K562 (cell line): ENCODE data around the gene LRP1B. TPM values are rescaled to one million over a fixed set of nuclear protein-coding genes. Genes with fewer than 3 reads are reported as not detected.

Experiments
- ATAC-seq: fragments of 200-7000 bp; cut with Tn5 transposase; 3 replicates; pipeline ENCODE4 v1.9.1; 2020; ENCODE audit warnings: moderate library complexity
- BruUV-seq: library from RNA; stranded (reverse); fragments of 400-500 nt; replicated peaks from 2 replicates; lab custom pipeline; 2021; lab: Mats Ljungman, UMichigan
- CTCF ChIA-PET: fragments of 300-600 bp; formaldehyde crosslinking; extraction: SDS; loops from one replicate; lab custom pipeline; 2021; ENCODE audit warnings: low intra/inter-chr PET ratio; lab: Yijun Ruan, JAX
- POLR2A ChIA-PET: fragments of 300-600, 350-650 bp; sonication (Branson Sonifier 250); formaldehyde crosslinking; extraction: SDS; loops from one replicate; lab custom pipeline; 2021; ENCODE audit warnings: antibody characterized with exemption, inconsistent platforms; lab: Yijun Ruan, JAX
- DNase-seq, 4 experiments: peaks; one replicate each; pipeline versions ENCODE4 v3.0.0 to v3.0.0-alpha.2; 2011 to 2018; ENCODE audit warnings: low spot score in 3 of 4, mixed read lengths in 3 of 4; ENCODE audit errors: extremely low read depth in 1 of 4
- FAIRE-seq: peaks from 2 replicates; lab custom pipeline; 2011; peaks lifted over from hg19 to GRCh38; lab: Jason Lieb, UNC
- H2AFZ ChIP-seq: 2 replicates; pipeline ENCODE4 v1.6.0; 2011; ENCODE audit warnings: low read depth, low read length, control low read depth, inconsistent platforms
- H3K27ac ChIP-seq: fragments of 200-600 bp; 3 replicates; pipeline ENCODE4 v1.8.0; 2011; ENCODE audit warnings: low read depth, mild to moderate bottlenecking, control low read depth, inconsistent platforms, low read length, moderate library complexity, mixed read lengths; ENCODE audit errors: extremely low read depth
- H3K27me3 ChIP-seq, 2 experiments: fragments of 300-600 bp in 1 of 2; 2 replicates in 1 of 2; 3 replicates in 1 of 2; pipeline versions ENCODE4 v1.6.0 to v1.8.0; 2011; ENCODE audit warnings: inconsistent platforms in 2 of 2, low read length in 2 of 2, mild to moderate bottlenecking in 1 of 2, mixed read lengths in 1 of 2, moderate library complexity in 1 of 2; ENCODE audit not compliant: control insufficient read depth in 2 of 2, insufficient read depth in 2 of 2
- H3K36me3 ChIP-seq: fragments of 300-600 bp; 3 replicates; pipeline ENCODE4 v1.8.0; 2011; ENCODE audit warnings: mild to moderate bottlenecking, low read length, inconsistent platforms; ENCODE audit not compliant: control insufficient read depth, insufficient read depth
- H3K4me1 ChIP-seq, 2 experiments: fragments of 200-600 bp in 1 of 2; replicated peaks in 1 of 2; 2 replicates in 1 of 2; 3 replicates in 1 of 2; pipeline versions ENCODE4 v1.5.1 to v1.8.0; 2011; ENCODE audit warnings: inconsistent platforms in 2 of 2, low read length in 2 of 2, mild to moderate bottlenecking in 1 of 2, mixed read lengths in 1 of 2, moderate library complexity in 1 of 2; ENCODE audit not compliant: control insufficient read depth in 2 of 2, insufficient read depth in 2 of 2
- H3K4me2 ChIP-seq: 2 replicates; pipeline ENCODE4 v1.6.1; 2011; ENCODE audit warnings: low read length, control low read depth, inconsistent platforms, mixed read lengths; ENCODE audit not compliant: insufficient read depth
- H3K4me3 ChIP-seq: fragments of 200-600 bp; sonication (generic), shearing (Covaris generic); 2 replicates; pipeline ENCODE4 v1.5.1; 2016; ENCODE audit warnings: control low read depth, inconsistent platforms
- H3K79me2 ChIP-seq: fragments of 200-600 bp; 3 replicates; pipeline ENCODE4 v1.8.0; 2011; ENCODE audit warnings: low read length, inconsistent platforms; ENCODE audit not compliant: control insufficient read depth, insufficient read depth
- H3K9ac ChIP-seq, 2 experiments: 2 replicates each; pipeline versions ENCODE4 v1.6.0 to v1.6.1; 2011; ENCODE audit warnings: low read depth in 2 of 2, low read length in 2 of 2, control low read depth in 1 of 2, inconsistent platforms in 1 of 2, mild to moderate bottlenecking in 1 of 2, mixed read lengths in 1 of 2; ENCODE audit not compliant: insufficient read depth in 1 of 2
- H3K9me1 ChIP-seq: one replicate; pipeline ENCODE4 v1.6.0; 2011; ENCODE audit warnings: inconsistent platforms, mild to moderate bottlenecking, low read length, moderate library complexity; ENCODE audit not compliant: control insufficient read depth, insufficient read depth
- H3K9me3 ChIP-seq: replicated peaks from 2 replicates; pipeline ENCODE4 v1.5.1; 2011; ENCODE audit warnings: low read depth, low read length, inconsistent platforms; ENCODE audit not compliant: control insufficient read depth, insufficient read depth
- H4K20me1 ChIP-seq: replicated peaks from 2 replicates; pipeline ENCODE4 v1.6.1; 2011; ENCODE audit warnings: low read length, inconsistent platforms, mixed read lengths; ENCODE audit not compliant: control insufficient read depth, insufficient read depth
- BHLHE40 ChIP-seq: IDR thresholded peaks from 2 replicates; pipeline ENCODE4 v1.6.1; 2011; ENCODE audit warnings: low read length, improper control_type of control experiment
- C11orf30 ChIP-seq: fragments of 450-650 bp; IDR thresholded peaks from 2 replicates; pipeline ENCODE4 v1.6.1; 2016; ENCODE audit warnings: low read depth, mild to moderate bottlenecking
- GABPA ChIP-seq: fragments of 200-800 bp; sonication (Bioruptor generic); conservative IDR thresholded peaks from 2 replicates; pipeline ENCODE4 v1.6.1; 2016; ENCODE audit warnings: low read depth, missing genetic modification characterization, missing compliant biosample characterization
- GTF2A2 ChIP-seq: IDR thresholded peaks from 2 replicates; pipeline ENCODE4 v1.6.1; 2016; ENCODE audit warnings: mild to moderate bottlenecking, missing genetic modification characterization, missing compliant biosample characterization
- JUN ChIP-seq, 2 experiments: sonication (generic) in 1 of 2; formaldehyde crosslinking in 1 of 2; IDR thresholded peaks; 2 replicates each; pipeline versions ENCODE4 v1.6.1 to v1.8.0; 2012 to 2022; ENCODE audit warnings: borderline replicate concordance in 2 of 2, mild to moderate bottlenecking in 2 of 2, improper control_type of control experiment in 1 of 2, low read depth in 1 of 2, low read length in 1 of 2, missing genetic modification reagents in 1 of 2
- KAT8 ChIP-seq: fragments of 450-650 bp; IDR thresholded peaks from 2 replicates; pipeline ENCODE4 v1.6.1; 2016; ENCODE audit warnings: low read depth, mild to moderate bottlenecking
- RBBP5 ChIP-seq: fragments of 200-600 bp; sonication (generic); IDR thresholded peaks from 2 replicates; pipeline ENCODE4 v1.6.1; 2012; ENCODE audit warnings: borderline replicate concordance, mild to moderate bottlenecking, low read length, control low read depth, inconsistent platforms; ENCODE audit not compliant: insufficient read depth, poor library complexity, severe bottlenecking
- RBFOX2 ChIP-seq: fragments of 200-400 bp; formaldehyde crosslinking; IDR thresholded peaks from 2 replicates; pipeline ENCODE4 v1.6.1; 2017; ENCODE audit warnings: low read depth, mild to moderate bottlenecking, low read length, moderate library complexity
- TARDBP ChIP-seq: fragments of 450-650 bp; IDR thresholded peaks from 2 replicates; pipeline ENCODE4 v1.6.1; 2016
- ZC3H4 ChIP-seq: sonication (generic); formaldehyde crosslinking; IDR thresholded peaks from 2 replicates; pipeline ENCODE4 v1.9.0; 2021; ENCODE audit warnings: missing genetic modification reagents, borderline replicate concordance
- ZC3H8 ChIP-seq: fragments of 450-650 bp; IDR thresholded peaks from 2 replicates; pipeline ENCODE4 v1.6.1; 2017
- ZNF717 ChIP-seq: fragments of 250-450 bp; sonication (Bioruptor Pico); IDR thresholded peaks from 2 replicates; pipeline ENCODE4 v1.5.0; 2021
- WGBS: fragments of 100-300 bp; shearing (Covaris generic); methylation state at CpG from one replicate; pipeline ENCODE4 v1.1.6; 2016; ENCODE audit warnings: low coverage, mixed read lengths; ENCODE audit not compliant: insufficient coverage; ENCODE audit errors: missing lambda C conversion rate; 5-methylcytosine and 5-hydroxymethylcytosine counted together
- in situ Hi-C: fragments of 300-500 bp; cut with MboI; formaldehyde crosslinking; loops from 4 replicates; pipeline ENCODE4 v1.15.0; 2018; ENCODE audit warnings: inconsistent platforms, mixed read lengths
- intact Hi-C: fragments of 100-400 bp; cut with micrococcal nuclease; formaldehyde crosslinking; loops from 2 replicates; pipeline ENCODE4 v1.14.2; 2022
- polyA plus RNA-seq, 8 experiments: library from polyadenylated mRNA; depleted of rRNA in 4 of 8; stranded (reverse) in 5 of 8; unstranded in 3 of 8; fragments of >200 nt; fragmentation: Nextera tagmentation in 2 of 8; fragmentation: Illumina TruSeq in 1 of 8; extraction: Ambion mirVana in 2 of 8; extraction: Trizol in 1 of 8; gene quantifications; 2 replicates each; pipeline versions ENCODE4 v1.2.1 to v1.2.3, GENCODE V29; 2011 to 2014; ENCODE audit warnings: inconsistent platforms in 1 of 8, missing spikeins in 1 of 8
- total RNA-seq, 7 experiments: library from RNA; depleted of rRNA in 6 of 7; stranded (reverse); fragments of >200 nt in 6 of 7; fragmentation: Illumina TruSeq in 2 of 7; extraction: Trizol in 2 of 7; gene quantifications; 2 replicates each; pipeline versions ENCODE4 v1.2.1 to v1.2.3, GENCODE V29; 2011 to 2021; ENCODE audit warnings: low replicate concordance in 1 of 7
- TF ChIP-seq, protein P1 (sequence below): sonication (generic); formaldehyde crosslinking; IDR thresholded peaks from 2 replicates; pipeline ENCODE4 v1.8.1; 2023; ENCODE audit warnings: mild to moderate bottlenecking, missing genetic modification reagents

Gene LRP1B
- total and polyA plus RNA-seq, 9 of the 15 experiments (the other 6 are each of a cell fraction or from before 2014, with no cell fraction given): not detected

DNA sequence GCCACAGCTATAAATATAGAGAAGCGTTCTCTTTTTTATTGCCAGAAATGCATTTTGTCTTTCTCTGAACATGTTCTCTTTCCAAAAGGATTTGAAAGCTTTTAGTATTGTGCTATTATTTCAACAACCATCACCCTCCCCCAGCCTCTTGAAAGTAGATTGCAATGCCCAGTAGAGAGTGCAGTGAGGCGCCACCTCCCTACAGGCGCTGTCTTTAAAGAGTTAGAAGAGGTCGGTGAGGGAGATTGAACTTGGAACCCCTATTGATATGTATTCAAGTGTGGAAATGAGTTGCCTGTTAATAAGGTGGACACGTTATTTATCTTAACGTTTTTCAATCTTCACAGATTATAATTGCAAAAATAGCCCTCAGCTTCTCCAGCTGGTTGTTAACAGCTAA lies 360.3 kb downstream of the LRP1B start:
- FAIRE-seq: no peak

More for the DNA sequence above, 360.3 kb downstream of the LRP1B start:
- Histone ChIP-seq H3K27ac (no peak overlapping the region), H3K36me3 (no peaks in the 10 kb centered on the region), H3K9me1 (no peaks in the 10 kb centered on the region), H3K79me2 (no peaks in the 10 kb centered on the region), H3K4me1 (no peaks in the 10 kb centered on the region), H4K20me1 (no peaks in the 10 kb centered on the region), H3K9me3 (no peaks in the 10 kb centered on the region), H3K9ac (no peak overlapping the region), H3K4me3 (no peak overlapping the region), H3K27me3 (no peaks in the 10 kb centered on the region), H2AFZ (no peak overlapping the region), H3K4me2 (no peak overlapping the region)
- WGBS: 1% methylated on average over 6 of the region's 6 CpGs
- BruUV-seq: no TSS peak
- ChIA-PET CTCF (no interaction called here), POLR2A (no interaction called here)
- TF ChIP-seq GABPA (tag) (no peak), C11orf30 (no peak), RBFOX2 (no peak), KAT8 (no peak), GTF2A2 (no peak), BHLHE40 (no peak), JUN (IDR thresholded peaks at IDR 0.05; ENCODE audit: borderline replicate concordance, low read depth, low read length) (no peak), JUN (CRISPR knock-in tag; IDR thresholded peaks at IDR 0.05; ENCODE audit: borderline replicate concordance) (no peak), TARDBP (no peak), RBBP5 (no peak), ZNF717 (CRISPR knock-in tag) (no peak), ZC3H4 (CRISPR knock-in tag) (no peak), ZC3H8 (no peak)
- TF ChIP-seq, protein P1, sequence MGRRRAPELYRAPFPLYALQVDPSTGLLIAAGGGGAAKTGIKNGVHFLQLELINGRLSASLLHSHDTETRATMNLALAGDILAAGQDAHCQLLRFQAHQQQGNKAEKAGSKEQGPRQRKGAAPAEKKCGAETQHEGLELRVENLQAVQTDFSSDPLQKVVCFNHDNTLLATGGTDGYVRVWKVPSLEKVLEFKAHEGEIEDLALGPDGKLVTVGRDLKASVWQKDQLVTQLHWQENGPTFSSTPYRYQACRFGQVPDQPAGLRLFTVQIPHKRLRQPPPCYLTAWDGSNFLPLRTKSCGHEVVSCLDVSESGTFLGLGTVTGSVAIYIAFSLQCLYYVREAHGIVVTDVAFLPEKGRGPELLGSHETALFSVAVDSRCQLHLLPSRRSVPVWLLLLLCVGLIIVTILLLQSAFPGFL: no peak
- DNase-seq: no peak
- no peak for ATAC-seq
- intact Hi-C loops (no loop called here), in situ Hi-C loops (no loop called here)
